ENCODE data around the gene OSBPL10. TPM values are rescaled to one million over a fixed set of nuclear protein-coding genes. Genes with fewer than 3 reads are reported as not detected.

Gene OSBPL10
- total RNA-seq, 1 donor from 2014 or later, result 8.4 TPM

GRCh38 chr3:31880020-31880419 is 101.0 kb downstream of the OSBPL10 start:
- H4K20me1 ChIP-seq (ENCODE audit: low read depth), result no peaks in the 10 kb centered on the region
- no peak overlapping the region for H3K4me2 ChIP-seq
- H3K4me3 Mint-ChIP-seq, result no peak overlapping the region
- H3K4me1 Mint-ChIP-seq, result peaks cover 5% of the 10 kb centered on the region
- H3K4me1 ChIP-seq, result peaks cover 6% of the 10 kb centered on the region
- no peak overlapping the region for H3K9ac ChIP-seq
- no peak overlapping the region for H2AFZ ChIP-seq (replicated peaks)
- no peaks in the 10 kb centered on the region for H3K36me3 Mint-ChIP-seq
- no peak overlapping the region for H3K27ac ChIP-seq
- no peaks in the 10 kb centered on the region for H3K9me3 Mint-ChIP-seq
- no peaks in the 10 kb centered on the region for H3F3A ChIP-seq (ENCODE audit: low read depth)
- no peaks in the 10 kb centered on the region for H3K27me3 ChIP-seq
- H3K79me2 ChIP-seq (ENCODE audit: low read depth), result no peaks in the 10 kb centered on the region
- no peak overlapping the region for H3K27ac Mint-ChIP-seq
- H3K27me3 Mint-ChIP-seq (ENCODE audit: insufficient read depth, low read depth), result no peaks in the 10 kb centered on the region
- TF ChIP-seq EZH2phosphoT487 (IDR thresholded peaks at IDR 0.05) (no peak), EZH2 (IDR thresholded peaks at IDR 0.05) (no peak), CTCF (IDR thresholded peaks at IDR 0.05) (no peak)
- no peaks in the 10 kb centered on the region for H3K36me3 ChIP-seq
- no peak overlapping the region for H3K4me3 ChIP-seq
- DNase-seq (ENCODE audit: low spot score), result no peak
- H3K9me3 ChIP-seq (ENCODE audit: low read depth), result no peaks in the 10 kb centered on the region

DNA sequence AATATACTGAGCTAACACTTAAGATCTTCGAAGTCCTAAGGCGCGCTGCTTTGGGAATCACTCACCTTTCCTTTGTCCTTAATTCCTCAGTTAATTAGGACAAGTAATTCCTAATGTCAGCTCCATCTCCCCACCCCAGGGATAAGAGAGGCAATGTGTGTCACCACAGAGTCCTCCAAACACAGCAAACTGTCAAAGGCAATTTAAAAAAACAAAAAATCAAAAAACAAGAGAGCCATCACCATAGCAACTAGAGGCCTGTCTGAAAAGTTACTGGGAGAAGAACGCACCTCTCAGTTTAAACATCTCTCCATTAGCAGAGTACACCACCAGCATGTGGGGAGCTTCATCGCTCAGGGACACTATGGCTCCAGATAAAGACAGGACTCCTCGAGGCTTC is 101.7 kb downstream of the OSBPL10 start:
- TF ChIP-seq EZH2phosphoT487 (IDR thresholded peaks at IDR 0.05) (no peak), CTCF (IDR thresholded peaks at IDR 0.05) (no peak), EZH2 (IDR thresholded peaks at IDR 0.05) (no peak)
- H3K27ac Mint-ChIP-seq, result no peak overlapping the region

DNA sequence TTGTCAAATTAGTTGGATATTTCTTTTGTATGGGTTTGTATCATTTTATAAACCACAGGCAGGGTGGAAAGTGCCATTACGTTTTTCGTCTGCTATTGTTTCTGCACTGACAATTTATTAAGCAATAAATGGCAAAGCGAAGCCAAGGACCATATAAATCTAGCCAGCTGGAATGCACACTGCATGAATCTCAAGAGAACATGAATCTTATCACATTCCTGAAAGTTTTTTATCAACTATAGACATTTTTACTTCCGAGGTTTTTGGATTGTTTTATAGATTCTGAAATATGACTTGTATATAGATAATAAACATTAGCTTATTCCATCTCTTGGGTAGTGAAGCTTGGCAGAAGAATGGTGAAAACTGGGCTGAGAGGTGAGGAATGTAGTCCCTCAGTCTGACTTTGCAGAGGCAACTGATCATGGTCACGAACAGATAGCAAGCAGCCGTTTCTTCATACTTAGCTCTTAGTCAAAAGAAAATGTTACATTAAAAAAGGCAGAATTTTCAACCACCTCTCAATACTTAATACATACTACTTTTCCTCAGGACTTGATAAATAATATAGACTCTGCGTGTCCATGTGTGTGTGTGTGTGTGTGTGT is 102.7 kb downstream of the OSBPL10 start:
- Histone ChIP-seq H3K27me3 (no peaks in the 10 kb centered on the region), H3K36me3 (no peaks in the 10 kb centered on the region), H3K4me3 (no peak overlapping the region), H3K4me2 (no peak overlapping the region), H3K79me2 (ENCODE audit: low read depth) (no peaks in the 10 kb centered on the region), H3K27ac (no peak overlapping the region), H3F3A (ENCODE audit: low read depth) (no peaks in the 10 kb centered on the region), H3K9ac (no peak overlapping the region), H3K9me3 (ENCODE audit: low read depth) (no peaks in the 10 kb centered on the region), H3K4me1 (peaks cover 6% of the 10 kb centered on the region), H2AFZ (replicated peaks) (no peak overlapping the region), H4K20me1 (ENCODE audit: low read depth) (no peaks in the 10 kb centered on the region)
- no peak overlapping the region for H3K27ac Mint-ChIP-seq
- H3K4me3 Mint-ChIP-seq, result no peak overlapping the region
- H3K9me3 Mint-ChIP-seq, result no peaks in the 10 kb centered on the region
- H3K27me3 Mint-ChIP-seq (ENCODE audit: insufficient read depth, low read depth), result no peaks in the 10 kb centered on the region
- TF ChIP-seq EZH2 (IDR thresholded peaks at IDR 0.05) (no peak), CTCF (IDR thresholded peaks at IDR 0.05) (no peak), EZH2phosphoT487 (IDR thresholded peaks at IDR 0.05) (no peak)
- no peak for DNase-seq (ENCODE audit: low spot score)
- H3K4me1 Mint-ChIP-seq, result peaks cover 2% of the 10 kb centered on the region
- no peaks in the 10 kb centered on the region for H3K36me3 Mint-ChIP-seq

More for the DNA sequence above, 101.7 kb downstream of the OSBPL10 start:
- H3K9ac ChIP-seq, result no peak overlapping the region
- no peak overlapping the region for H3K4me3 ChIP-seq
- H3K9me3 ChIP-seq (ENCODE audit: low read depth), result no peaks in the 10 kb centered on the region
- H3K4me2 ChIP-seq, result no peak overlapping the region
- Mint-ChIP-seq H3K36me3 (no peaks in the 10 kb centered on the region), H3K9me3 (no peaks in the 10 kb centered on the region), H3K27me3 (ENCODE audit: insufficient read depth, low read depth) (no peaks in the 10 kb centered on the region), H3K4me3 (no peak overlapping the region), H3K4me1 (peaks cover 2% of the 10 kb centered on the region)
- no peaks in the 10 kb centered on the region for H4K20me1 ChIP-seq (ENCODE audit: low read depth)
- no peak for DNase-seq (ENCODE audit: low spot score)
- H2AFZ ChIP-seq (replicated peaks), result no peak overlapping the region
- peaks cover 6% of the 10 kb centered on the region for H3K4me1 ChIP-seq
- no peaks in the 10 kb centered on the region for H3F3A ChIP-seq (ENCODE audit: low read depth)
- no peaks in the 10 kb centered on the region for H3K36me3 ChIP-seq
- no peaks in the 10 kb centered on the region for H3K27me3 ChIP-seq
- H3K79me2 ChIP-seq (ENCODE audit: low read depth), result no peaks in the 10 kb centered on the region
- no peak overlapping the region for H3K27ac ChIP-seq

Data from neural progenitor cell (in vitro differentiated cells).